Measurements from ENCODE around the gene VMO1. TPM values are rescaled to one million over a fixed set of nuclear protein-coding genes. Genes with fewer than 3 reads are reported as not detected.
"Not testable (repeated sequence)": the region's sequence is repeated elsewhere in the genome, so short reads cannot be mapped to it uniquely, and the experiment has no call there.

Gene VMO1, protein sequence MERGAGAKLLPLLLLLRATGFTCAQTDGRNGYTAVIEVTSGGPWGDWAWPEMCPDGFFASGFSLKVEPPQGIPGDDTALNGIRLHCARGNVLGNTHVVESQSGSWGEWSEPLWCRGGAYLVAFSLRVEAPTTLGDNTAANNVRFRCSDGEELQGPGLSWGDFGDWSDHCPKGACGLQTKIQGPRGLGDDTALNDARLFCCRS
- polyA plus RNA-seq (2013, experiment 1 of 2), result 0.13 TPM
- polyA plus RNA-seq (2013, experiment 2 of 2), result 0.17 TPM

DNA sequence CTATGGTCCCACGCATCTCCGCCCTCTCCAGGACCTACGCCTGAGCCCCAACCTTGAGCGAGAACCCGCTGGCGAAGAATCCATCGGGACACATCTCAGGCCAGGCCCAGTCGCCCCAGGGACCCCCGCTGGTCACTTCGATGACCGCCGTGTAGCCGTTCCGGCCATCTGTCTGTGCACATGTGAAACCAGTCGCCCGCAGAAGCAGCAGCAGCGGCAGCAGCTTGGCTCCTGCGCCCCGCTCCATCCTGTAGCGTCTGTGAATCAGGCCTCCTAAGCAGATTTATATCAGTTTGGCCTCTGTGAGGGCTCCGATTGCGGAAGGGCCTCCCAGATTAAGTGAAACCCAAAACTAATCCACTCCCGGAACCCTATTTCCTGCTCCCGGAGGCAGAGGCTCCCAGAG is at the start of gene VMO1:
Gene VMO1 (minus strand): TSS at position 259 of the 406 bp plus-strand sequence. CDS start 12 bp downstream, at position 247.
- no peaks in the 10 kb centered on the region for H3K36me3 ChIP-seq (ENCODE audit: control insufficient read depth, insufficient read depth, low read length)
- H4K8ac ChIP-seq (ENCODE audit: low read depth, low read length), result no peak within 1 kb of the TSS
- H3K79me2 ChIP-seq (ENCODE audit: control insufficient read depth, insufficient read depth, low read length), result no peaks in the 10 kb centered on the region
- H3K23ac ChIP-seq (ENCODE audit: low read length), result no peak within 1 kb of the TSS
- H3K56ac ChIP-seq (ENCODE audit: low read length), result no peak within 1 kb of the TSS
- no peak within 1 kb of the TSS for H3K18ac ChIP-seq (ENCODE audit: low read length)
- no peak within 1 kb of the TSS for H3K4me2 ChIP-seq (ENCODE audit: low read length)
- H2BK5ac ChIP-seq (ENCODE audit: low read length), result no peak within 1 kb of the TSS
- no peaks in the 10 kb centered on the region for H3K79me1 ChIP-seq (ENCODE audit: low read length)
- no peak within 1 kb of the TSS for H3K27ac ChIP-seq (ENCODE audit: low read depth, low read length)
- no peak for DNase-seq
- H2BK120ac ChIP-seq (ENCODE audit: low read depth, low read length), result no peak within 1 kb of the TSS
- no peak within 1 kb of the TSS for H4K5ac ChIP-seq (ENCODE audit: low read length)
- H3K27me3 ChIP-seq (ENCODE audit: insufficient read depth, low read length, poor library complexity), result peaks cover 2% of the 10 kb centered on the region
- no peak within 1 kb of the TSS for H3K4ac ChIP-seq (ENCODE audit: low read depth, low read length)
- no peak within 1 kb of the TSS for H2BK15ac ChIP-seq (replicated peaks; ENCODE audit: low read depth)
- no CpG with 5 or more reads among the region's 24 CpGs for WGBS (ENCODE audit: extremely low coverage, insufficient coverage, low lambda C conversion rate)
- H3K9ac ChIP-seq (ENCODE audit: low read length), result no peak within 1 kb of the TSS
- peaks cover 2% of the 10 kb centered on the region for H3K4me1 ChIP-seq (ENCODE audit: control insufficient read depth, low read depth, low read length)
- H2AK5ac ChIP-seq (ENCODE audit: low read length), result no peak within 1 kb of the TSS
- no peak within 1 kb of the TSS for H3K4me3 ChIP-seq (ENCODE audit: low read length)

DNA sequence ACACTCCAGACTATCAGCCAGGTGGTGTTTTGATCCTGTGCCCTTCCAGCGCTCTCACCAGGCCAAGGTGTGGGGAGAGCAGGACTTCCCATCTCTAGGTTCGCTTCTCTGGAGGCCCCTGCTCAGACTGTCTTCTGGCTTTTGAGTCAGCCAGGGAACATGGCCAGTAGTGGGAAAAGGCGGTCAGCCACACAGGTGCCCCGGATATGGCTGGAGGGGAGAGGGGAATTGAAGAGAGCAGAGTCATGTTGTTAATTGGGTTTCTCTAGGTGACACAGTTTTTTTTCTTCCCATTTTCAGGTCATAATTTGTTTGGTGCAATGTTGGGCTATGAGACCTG is 48.5 kb upstream of the VMO1 start:
- no peak overlapping the region for H3K27ac ChIP-seq (ENCODE audit: low read depth, low read length)
- no peak overlapping the region for H3K4ac ChIP-seq (ENCODE audit: low read depth, low read length)
- no peak overlapping the region for H3K4me3 ChIP-seq (ENCODE audit: low read length)
- WGBS (ENCODE audit: extremely low coverage, insufficient coverage, low lambda C conversion rate), result no CpG with 5 or more reads among the region's 4 CpGs
- no peak overlapping the region for H4K8ac ChIP-seq (ENCODE audit: low read depth, low read length)
- H3K79me1 ChIP-seq (ENCODE audit: low read length), result peaks cover 14% of the 10 kb centered on the region
- H3K18ac ChIP-seq (ENCODE audit: low read length), result no peak overlapping the region
- no peak overlapping the region for H2BK15ac ChIP-seq (replicated peaks; ENCODE audit: low read depth)
- DNase-seq, result no peak
- H3K4me1 ChIP-seq (ENCODE audit: control insufficient read depth, low read depth, low read length), result no peaks in the 10 kb centered on the region
- no peaks in the 10 kb centered on the region for H3K27me3 ChIP-seq (ENCODE audit: insufficient read depth, low read length, poor library complexity)
- no peak overlapping the region for H4K5ac ChIP-seq (ENCODE audit: low read length)
- H3K4me2 ChIP-seq (ENCODE audit: low read length), result no peak overlapping the region
- no peaks in the 10 kb centered on the region for H3K36me3 ChIP-seq (ENCODE audit: control insufficient read depth, insufficient read depth, low read length)
- no peak overlapping the region for H2BK5ac ChIP-seq (ENCODE audit: low read length)
- peaks cover 23% of the 10 kb centered on the region for H3K79me2 ChIP-seq (ENCODE audit: control insufficient read depth, insufficient read depth, low read length)
- H2AK5ac ChIP-seq (ENCODE audit: low read length), result no peak overlapping the region
- peak overlapping the region; percentile 72 for H3K9ac ChIP-seq (ENCODE audit: low read length)
- H3K56ac ChIP-seq (ENCODE audit: low read length), result peak overlapping the region; percentile 94
- no peak overlapping the region for H3K23ac ChIP-seq (ENCODE audit: low read length)
- no peak overlapping the region for H2BK120ac ChIP-seq (ENCODE audit: low read depth, low read length)

DNA sequence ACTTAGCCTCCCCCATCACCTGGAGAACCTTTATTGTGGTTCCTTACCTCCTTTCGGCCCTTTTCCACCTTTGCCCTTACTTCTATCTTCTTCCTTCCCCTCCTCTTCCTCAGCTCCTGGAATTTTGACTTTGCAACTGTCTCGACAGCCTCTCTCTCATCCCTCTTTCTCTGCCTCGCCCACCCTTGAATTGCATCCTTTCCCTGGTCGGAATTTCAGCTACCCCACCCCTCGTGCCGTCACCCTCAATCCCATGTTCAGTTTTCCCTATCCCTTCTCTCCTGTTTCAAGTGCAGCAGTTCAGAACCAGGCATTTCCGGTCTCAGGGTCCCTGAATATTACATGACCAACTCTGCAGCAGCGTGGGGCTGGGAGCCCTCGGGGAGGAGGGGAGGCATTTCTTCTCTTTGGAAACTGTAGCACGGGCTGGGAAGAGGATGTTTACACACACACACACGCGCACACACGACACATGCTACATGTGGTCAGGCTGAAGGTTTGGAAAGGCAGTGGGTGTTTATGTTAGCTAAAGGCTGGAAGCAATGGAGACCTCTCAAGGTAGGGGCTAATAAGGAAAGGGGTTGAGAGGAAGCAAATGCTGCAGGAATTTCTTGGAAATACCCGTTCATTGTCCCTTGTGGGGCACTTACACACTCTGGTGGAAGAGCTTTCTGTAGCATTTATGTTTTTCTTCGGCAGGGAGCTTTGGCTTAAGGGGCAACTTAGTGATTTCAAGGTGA is 47.9 kb upstream of the VMO1 start:
- Histone ChIP-seq H3K79me1 (ENCODE audit: low read length) (peaks cover 14% of the 10 kb centered on the region), H3K4ac (ENCODE audit: low read depth, low read length) (peak overlapping the region; percentile 42), H3K79me2 (ENCODE audit: control insufficient read depth, insufficient read depth, low read length) (peaks cover 21% of the 10 kb centered on the region), H3K36me3 (ENCODE audit: control insufficient read depth, insufficient read depth, low read length) (no peaks in the 10 kb centered on the region), H3K23ac (ENCODE audit: low read length) (no peak overlapping the region), H3K4me2 (ENCODE audit: low read length) (peak overlapping the region; percentile 71), H3K56ac (ENCODE audit: low read length) (peak overlapping the region; percentile 94), H3K18ac (ENCODE audit: low read length) (peak overlapping the region; percentile 72), H3K27me3 (ENCODE audit: insufficient read depth, low read length, poor library complexity) (no peaks in the 10 kb centered on the region), H2AK5ac (ENCODE audit: low read length) (no peak overlapping the region), H3K4me3 (ENCODE audit: low read length) (peak overlapping the region; percentile 65), H2BK5ac (ENCODE audit: low read length) (no peak overlapping the region), H3K27ac (ENCODE audit: low read depth, low read length) (no peak overlapping the region), H3K9ac (ENCODE audit: low read length) (peak overlapping the region; percentile 72), H2BK15ac (replicated peaks; ENCODE audit: low read depth) (no peak overlapping the region), H2BK120ac (ENCODE audit: low read depth, low read length) (no peak overlapping the region), H3K4me1 (ENCODE audit: control insufficient read depth, low read depth, low read length) (no peaks in the 10 kb centered on the region), H4K8ac (ENCODE audit: low read depth, low read length) (no peak overlapping the region), H4K5ac (ENCODE audit: low read length) (no peak overlapping the region)
- no CpG with 5 or more reads among the region's 15 CpGs for WGBS (ENCODE audit: extremely low coverage, insufficient coverage, low lambda C conversion rate)
- peak; percentile 37 for DNase-seq

DNA sequence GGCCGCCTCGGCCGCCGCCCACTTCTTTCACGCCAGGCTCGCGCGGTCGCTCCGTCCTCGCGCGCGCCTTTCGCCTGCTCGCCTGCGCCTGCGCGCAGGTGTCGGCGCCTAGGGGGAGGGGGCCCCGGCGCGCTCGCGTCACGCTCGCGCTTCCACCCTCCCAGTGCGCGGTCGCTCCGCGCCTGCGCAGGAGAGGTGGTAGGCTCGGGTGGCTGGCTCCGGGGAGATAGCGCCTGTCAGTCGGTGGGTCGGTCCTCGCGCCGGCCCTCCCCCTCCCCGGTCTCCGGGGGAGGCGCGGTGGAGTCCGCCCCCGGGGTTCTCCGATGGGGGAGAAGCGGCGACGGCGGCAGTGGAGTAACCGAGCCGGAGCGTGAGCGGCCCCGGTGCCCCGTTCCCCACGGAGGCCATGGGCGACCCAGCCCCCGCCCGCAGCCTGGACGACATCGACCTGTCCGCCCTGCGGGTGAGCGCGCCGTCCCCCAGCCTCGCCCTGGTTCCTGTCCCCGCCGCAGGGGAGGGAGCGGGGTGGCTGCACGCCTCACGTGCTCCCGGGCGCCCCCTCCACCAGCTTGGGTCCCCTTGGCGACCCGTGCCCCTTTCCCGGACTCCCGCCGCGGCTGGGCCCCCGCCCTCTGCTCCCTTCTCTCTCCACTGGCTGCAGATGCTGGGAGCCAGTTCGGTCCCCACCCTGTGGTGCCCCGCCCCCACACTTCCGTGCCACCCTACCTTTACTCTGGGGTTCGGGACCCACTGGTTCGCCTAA is 47.2 kb upstream of the VMO1 start, which contains the start of gene MINK1:
Gene MINK1 (plus strand): TSS at position 163 of the 763 bp plus-strand sequence. CDS start 244 bp downstream, at position 407.
- Histone ChIP-seq H2BK5ac (ENCODE audit: low read length) (no peak within 1 kb of the TSS), H4K5ac (ENCODE audit: low read length) (no peak within 1 kb of the TSS), H3K56ac (ENCODE audit: low read length) (peak within 1 kb of the TSS; percentile 94), H2BK120ac (ENCODE audit: low read depth, low read length) (no peak within 1 kb of the TSS), H3K9ac (ENCODE audit: low read length) (peak within 1 kb of the TSS; percentile 72), H3K27ac (ENCODE audit: low read depth, low read length) (no peak within 1 kb of the TSS), H2BK15ac (replicated peaks; ENCODE audit: low read depth) (no peak within 1 kb of the TSS), H3K4me2 (ENCODE audit: low read length) (peak within 1 kb of the TSS; percentile 71), H3K18ac (ENCODE audit: low read length) (peak within 1 kb of the TSS; percentile 72), H3K36me3 (ENCODE audit: control insufficient read depth, insufficient read depth, low read length) (no peaks in the 10 kb centered on the region), H3K27me3 (ENCODE audit: insufficient read depth, low read length, poor library complexity) (no peaks in the 10 kb centered on the region), H2AK5ac (ENCODE audit: low read length) (no peak within 1 kb of the TSS), H3K4ac (ENCODE audit: low read depth, low read length) (peak within 1 kb of the TSS; percentile 42), H3K79me2 (ENCODE audit: control insufficient read depth, insufficient read depth, low read length) (peaks cover 20% of the 10 kb centered on the region), H3K23ac (ENCODE audit: low read length) (no peak within 1 kb of the TSS), H3K79me1 (ENCODE audit: low read length) (peaks cover 14% of the 10 kb centered on the region), H4K8ac (ENCODE audit: low read depth, low read length) (no peak within 1 kb of the TSS), H3K4me3 (ENCODE audit: low read length) (peak within 1 kb of the TSS; percentile 65), H3K4me1 (ENCODE audit: control insufficient read depth, low read depth, low read length) (no peaks in the 10 kb centered on the region)
- DNase-seq, result peak; percentile 94
- WGBS (ENCODE audit: extremely low coverage, insufficient coverage, low lambda C conversion rate), result no CpG with 5 or more reads among the region's 91 CpGs

DNA sequence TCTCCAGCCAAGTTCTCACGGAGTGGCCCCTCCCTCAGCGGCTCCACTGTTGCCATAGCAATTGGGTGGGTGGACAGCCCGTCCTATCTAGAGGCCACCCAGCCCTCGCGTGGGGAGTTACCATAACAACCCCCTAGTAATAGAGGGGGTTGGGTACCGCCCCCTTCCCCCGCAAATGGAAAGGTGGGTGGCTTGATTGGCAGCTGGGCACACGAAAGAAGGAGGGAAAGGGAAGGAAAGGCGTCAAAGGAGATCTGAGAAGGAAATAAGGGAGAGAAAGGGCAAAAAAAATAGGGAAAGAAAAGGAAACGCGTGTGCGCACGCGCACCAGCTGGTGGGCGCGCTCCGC is 46.6 kb upstream of the VMO1 start:
- peaks cover 16% of the 10 kb centered on the region for H3K79me2 ChIP-seq (ENCODE audit: control insufficient read depth, insufficient read depth, low read length)
- H4K8ac ChIP-seq (ENCODE audit: low read depth, low read length); H2BK15ac ChIP-seq (replicated peaks; ENCODE audit: low read depth); H4K5ac ChIP-seq (ENCODE audit: low read length); H3K36me3 ChIP-seq (ENCODE audit: control insufficient read depth, insufficient read depth, low read length); H2BK120ac ChIP-seq (ENCODE audit: low read depth, low read length); H3K4me1 ChIP-seq (ENCODE audit: control insufficient read depth, low read depth, low read length); H3K27ac ChIP-seq (ENCODE audit: low read depth, low read length); H2AK5ac ChIP-seq (ENCODE audit: low read length); DNase-seq; H3K4ac ChIP-seq (ENCODE audit: low read depth, low read length); H3K23ac ChIP-seq (ENCODE audit: low read length); H2BK5ac ChIP-seq (ENCODE audit: low read length); H3K27me3 ChIP-seq (ENCODE audit: insufficient read depth, low read length, poor library complexity); H3K18ac ChIP-seq (ENCODE audit: low read length): not testable (repeated sequence)
- peaks cover 10% of the 10 kb centered on the region for H3K79me1 ChIP-seq (ENCODE audit: low read length)
- peak overlapping the region; percentile 65 for H3K4me3 ChIP-seq (ENCODE audit: low read length)
- peak overlapping the region; percentile 70 for H3K4me2 ChIP-seq (ENCODE audit: low read length)
- peak overlapping the region; percentile 94 for H3K56ac ChIP-seq (ENCODE audit: low read length)
- H3K9ac ChIP-seq (ENCODE audit: low read length), result peak overlapping the region; percentile 72
- no CpG with 5 or more reads among the region's 17 CpGs for WGBS (ENCODE audit: extremely low coverage, insufficient coverage, low lambda C conversion rate)
